Cardiac ventricle fibroblast (primary cell): Measurements from ENCODE around the gene WDPCP. TPM values are rescaled to one million over a fixed set of nuclear protein-coding genes. Genes with fewer than 3 reads are reported as not detected.

ENCODE experiments used
- total RNA-seq: library from RNA; depleted of rRNA; stranded (reverse); fragments of >200 nt; gene quantifications from 2 replicates; pipeline ENCODE4 v1.2.3, GENCODE V29; 2015

WDPCP gene
- 3.2 and 5.6 TPM in 2 replicates for total RNA-seq

GRCh38 chr2:63588385-63589147 lies at the start of gene WDPCP, which contains the start of gene MDH1:
WDPCP (minus strand) TSS chr2:63588477; CDS start chr2:63588271, 206 bp downstream.
MDH1 (plus strand) TSS chr2:63588963; CDS start chr2:63589044, 81 bp downstream.

Other genes starting within 250 kb of the WDPCP start
- 125 and 128 TPM in 2 replicates for gene MDH1, start 486 bp upstream of the WDPCP start, total RNA-seq